NCI-H2171 (cell line): ENCODE measurements around the gene SCN10A.

Experiments
- DNase-seq: peaks from one replicate; lab custom pipeline; 2025; lab: John Stamatoyannopoulos, UW

Gene SCN10A

GRCh38 chr3:38651153-38651789, 164.7 kb downstream of the SCN10A start:
- DNase-seq, result peak; percentile 24

- no peak for DNase-seq
These were observed 165.6 kb downstream of the SCN10A start for GRCh38 chr3:38650248-38650951.

GRCh38 chr3:38649500-38650247, 166.3 kb downstream of the SCN10A start, which contains the start of gene SCN5A:
Gene SCN5A (minus strand): TSS chr3:38649687. CDS start chr3:38633307, 16,380 bp downstream.
- peak; percentile 7 for DNase-seq

GRCh38 chr3:38648659-38649499, 167.1 kb downstream of the SCN10A start:
- no peak for DNase-seq

- DNase-seq, result no peak
These were observed 167.9 kb downstream of the SCN10A start for GRCh38 chr3:38648024-38648658.

- no peak for DNase-seq
These were observed 168.6 kb downstream of the SCN10A start for GRCh38 chr3:38647217-38647970.
